B cell (primary cell): ENCODE data around the gene CCDC7. TPM values are rescaled to one million over a fixed set of nuclear protein-coding genes. Genes with fewer than 3 reads are reported as not detected.

Experiments used
- ATAC-seq: fragments of 200-7000 bp; cut with Tn5 transposase; one replicate; pipeline ENCODE4 v1.10.0; 2021; ENCODE audit warnings: low read depth, mild to moderate bottlenecking, moderate number of reproducible peaks, moderate library complexity
- CTCF ChIA-PET: fragments of 350-600 bp; sonication (Branson Sonifier 250); formaldehyde crosslinking; loops from one replicate; lab custom pipeline; 2021; ENCODE audit warnings: antibody characterized with exemption, inconsistent platforms; lab: Charles Lee
- POLR2A ChIA-PET: fragments of 350-600 bp; sonication (Branson Sonifier 250); formaldehyde crosslinking; loops from one replicate; lab custom pipeline; 2021; ENCODE audit warnings: antibody characterized with exemption; lab: Charles Lee
- DNase-seq: peaks from one replicate; pipeline ENCODE4 v3.0.0; 2013
- H2AFZ ChIP-seq: 2 replicates; pipeline ENCODE4 v1.6.1; 2012; ENCODE audit warnings: mild to moderate bottlenecking, low read depth, low read length; ENCODE audit not compliant: insufficient read depth, poor library complexity, severe bottlenecking
- H3K27ac ChIP-seq, 2 donors: 1 replicate in 1 of 2; 2 replicates in 1 of 2; pipeline ENCODE4 v1.5.1; 2012 to 2013; ENCODE audit warnings: low read length in 2 of 2, mild to moderate bottlenecking in 2 of 2, moderate library complexity in 1 of 2
- H3K27me3 ChIP-seq, 4 experiments: fragments of 200-600 bp in 1 of 4; sonication (generic) in 1 of 4; replicated peaks in 1 of 4; 1 replicate in 2 of 4; 2 replicates in 2 of 4; pipeline versions ENCODE4 v1.6.1 to v1.7.0; 2013 to 2016; ENCODE audit warnings: low read length in 3 of 4, mild to moderate bottlenecking in 2 of 4, mixed read lengths in 1 of 4, moderate library complexity in 1 of 4; ENCODE audit not compliant: insufficient read depth in 4 of 4, control insufficient read depth in 3 of 4; ENCODE audit errors: control extremely low read depth in 1 of 4
- H3K36me3 ChIP-seq, 2 experiments: replicated peaks in 1 of 2; 1 replicate in 1 of 2; 2 replicates in 1 of 2; pipeline versions ENCODE4 v1.6.1 to v1.7.1; 2013; ENCODE audit warnings: low read length in 1 of 2; ENCODE audit not compliant: insufficient read depth in 2 of 2, control insufficient read depth in 1 of 2; ENCODE audit errors: control extremely low read depth in 1 of 2, extremely low read depth in 1 of 2
- H3K4me1 ChIP-seq, 2 donors: fragments of 200-600 bp in 1 of 2; sonication (generic) in 1 of 2; 1 replicate in 1 of 2; 2 replicates in 1 of 2; pipeline versions ENCODE4 v1.5.1 to v1.6.1; 2013 to 2017; ENCODE audit warnings: low read length in 2 of 2; ENCODE audit not compliant: control insufficient read depth in 2 of 2, insufficient read depth in 2 of 2
- H3K4me2 ChIP-seq: replicated peaks from 2 replicates; pipeline ENCODE3; 2012; ENCODE audit warnings: mild to moderate bottlenecking, low read depth, low read length; ENCODE audit not compliant: poor library complexity, severe bottlenecking
- H3K4me3 ChIP-seq, 5 experiments: fragments of 200-600 bp in 1 of 5; sonication (generic) in 1 of 5; 1 replicate in 3 of 5; 2 replicates in 2 of 5; pipeline versions ENCODE4 v1.5.1 to v1.7.0; 2011 to 2016; ENCODE audit warnings: low read length in 4 of 5, mild to moderate bottlenecking in 4 of 5, low read depth in 2 of 5, control low read depth in 1 of 5, moderate library complexity in 1 of 5; ENCODE audit not compliant: insufficient read depth in 1 of 5; ENCODE audit errors: control extremely low read depth in 1 of 5, extremely low read depth in 1 of 5
- H3K79me2 ChIP-seq: fragments of 200-600 bp; sonication (generic); one replicate; pipeline ENCODE4 v1.6.0; 2016; ENCODE audit warnings: low read length; ENCODE audit not compliant: control insufficient read depth, insufficient read depth
- H3K9ac ChIP-seq: fragments of 200-600 bp; sonication (generic); 2 replicates; pipeline ENCODE4 v1.6.1; 2017; ENCODE audit warnings: mild to moderate bottlenecking, low read length, moderate library complexity
- H3K9me3 ChIP-seq, 3 donors: one replicate each; pipeline versions ENCODE4 v1.6.1 to v1.7.1; 2013; ENCODE audit warnings: low read length in 2 of 3; ENCODE audit not compliant: control insufficient read depth in 2 of 3, insufficient read depth in 1 of 3; ENCODE audit errors: control extremely low read depth in 1 of 3
- H4K20me1 ChIP-seq: 2 replicates; pipeline ENCODE4 v1.6.0; 2012; ENCODE audit warnings: mild to moderate bottlenecking, low read length; ENCODE audit not compliant: insufficient read depth, control insufficient read depth, poor library complexity, severe bottlenecking
- H3K27ac Mint-ChIP-seq: one replicate; pipeline ENCODE4 v1.8.0; 2021; ENCODE audit warnings: mixed read lengths
- H3K27me3 Mint-ChIP-seq: one replicate; pipeline ENCODE4 v1.8.0; 2021; ENCODE audit warnings: mixed read lengths
- H3K4me1 Mint-ChIP-seq: one replicate; pipeline ENCODE4 v1.8.0; 2021; ENCODE audit warnings: mixed read lengths
- H3K4me3 Mint-ChIP-seq: one replicate; pipeline ENCODE4 v1.8.0; 2021; ENCODE audit warnings: mixed read lengths
- H3K9me3 Mint-ChIP-seq: one replicate; pipeline ENCODE4 v1.8.0; 2022; ENCODE audit warnings: mixed read lengths; ENCODE audit not compliant: insufficient read depth
- EZH2 ChIP-seq: IDR thresholded peaks from 2 replicates; pipeline ENCODE4 v1.6.1; 2012; ENCODE audit warnings: borderline replicate concordance, low read depth, mild to moderate bottlenecking, moderate library complexity, low read length; ENCODE audit not compliant: insufficient read depth, poor library complexity, severe bottlenecking
- WGBS: methylation state at CpG from one replicate; pipeline ENCODE4 v1.1.5; 2013; ENCODE audit warnings: missing lambda C conversion rate; ENCODE audit not compliant: insufficient coverage; 5-methylcytosine and 5-hydroxymethylcytosine counted together
- intact Hi-C: fragments of 100-400 bp; cut with micrococcal nuclease; formaldehyde crosslinking; loops from one replicate; pipeline ENCODE4 v1.10.0; 2022
- polyA plus RNA-seq: library from polyadenylated mRNA; depleted of rRNA; stranded (reverse); fragments of >200 nt; gene quantifications from 2 replicates; pipeline ENCODE4 v1.2.3, GENCODE V29; 2012
- total RNA-seq, 2 donors: library from RNA; stranded (reverse); fragments of 120-200 nt in 1 of 2; gene quantifications; 1 replicate in 1 of 2; 2 replicates in 1 of 2; pipeline versions ENCODE4 v1.2.3 to v1.2.4, GENCODE V29; 2013 to 2022
- TF ChIP-seq, protein P1 (sequence below): fragments of 200-600 bp; IDR thresholded peaks from one replicate; pipeline ENCODE4 v1.8.0; 2022; ENCODE audit warnings: antibody characterized with exemption, mild to moderate bottlenecking

The CCDC7 gene
- total and polyA plus RNA-seq, 2 donors (not counting 1 experiment from before 2014, with no cell fraction given), result 2.6 to 26.6 TPM

DNA sequence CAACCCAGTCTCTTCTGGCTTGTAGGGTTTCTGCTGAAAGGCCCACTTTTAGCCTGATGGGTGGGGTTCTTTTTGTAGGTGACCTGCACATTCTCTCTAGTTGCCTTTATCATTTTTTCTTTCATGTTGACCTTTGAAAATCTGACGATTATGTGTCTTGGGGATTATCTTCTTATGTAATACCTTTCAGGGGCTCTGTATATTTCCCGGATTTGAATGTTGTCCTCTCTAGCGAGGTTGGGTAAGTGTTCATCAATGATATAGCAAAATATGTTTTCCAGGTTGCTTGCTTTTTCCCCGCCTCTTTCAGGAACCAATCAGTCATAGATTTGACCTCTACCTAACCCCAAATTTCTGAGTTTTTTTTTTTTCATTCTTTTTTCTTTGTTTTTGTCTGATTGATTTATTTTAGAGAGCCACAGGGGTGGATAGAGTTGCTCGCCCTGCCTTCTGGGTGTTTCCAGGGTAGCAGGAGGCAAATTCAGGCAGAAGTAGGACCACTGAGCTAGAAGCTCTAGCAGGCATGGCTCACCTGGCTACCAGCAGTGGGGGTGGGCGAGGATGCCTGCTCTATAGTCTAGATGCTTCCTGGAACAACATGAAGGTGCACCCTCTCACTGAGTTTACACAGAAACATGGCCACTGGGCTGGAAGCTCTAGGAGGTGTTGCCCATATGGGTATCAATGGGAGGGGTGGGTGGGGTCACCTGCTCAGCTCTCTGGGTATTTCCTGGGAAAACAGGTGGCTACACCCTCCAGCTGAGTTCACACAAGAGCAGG is 94.9 kb downstream of the CCDC7 start:
- Histone ChIP-seq H2AFZ (no peak overlapping the region), H3K4me3 (no peak overlapping the region), H3K27ac (no peak overlapping the region), H3K36me3 (no peaks in the 10 kb centered on the region), H4K20me1 (no peaks in the 10 kb centered on the region), H3K9ac (no peak overlapping the region), H3K9me3 (peaks cover 0 to 1% (median 0%) of the 10 kb centered on the region in 3 donors), H3K27me3 (no peaks in the 10 kb centered on the region), H3K4me1 (no peaks in the 10 kb centered on the region), H3K79me2 (no peaks in the 10 kb centered on the region), H3K4me2 (no peak overlapping the region)
- ATAC-seq (no peak), DNase-seq (no peak)
- ChIA-PET POLR2A (no interaction called here), CTCF (no interaction called here)
- Mint-ChIP-seq H3K27me3 (no peaks in the 10 kb centered on the region), H3K4me1 (no peaks in the 10 kb centered on the region), H3K9me3 (no peaks in the 10 kb centered on the region), H3K27ac (no peak overlapping the region), H3K4me3 (no peak overlapping the region)
- no peak for TF ChIP-seq EZH2
- TF ChIP-seq, protein P1, sequence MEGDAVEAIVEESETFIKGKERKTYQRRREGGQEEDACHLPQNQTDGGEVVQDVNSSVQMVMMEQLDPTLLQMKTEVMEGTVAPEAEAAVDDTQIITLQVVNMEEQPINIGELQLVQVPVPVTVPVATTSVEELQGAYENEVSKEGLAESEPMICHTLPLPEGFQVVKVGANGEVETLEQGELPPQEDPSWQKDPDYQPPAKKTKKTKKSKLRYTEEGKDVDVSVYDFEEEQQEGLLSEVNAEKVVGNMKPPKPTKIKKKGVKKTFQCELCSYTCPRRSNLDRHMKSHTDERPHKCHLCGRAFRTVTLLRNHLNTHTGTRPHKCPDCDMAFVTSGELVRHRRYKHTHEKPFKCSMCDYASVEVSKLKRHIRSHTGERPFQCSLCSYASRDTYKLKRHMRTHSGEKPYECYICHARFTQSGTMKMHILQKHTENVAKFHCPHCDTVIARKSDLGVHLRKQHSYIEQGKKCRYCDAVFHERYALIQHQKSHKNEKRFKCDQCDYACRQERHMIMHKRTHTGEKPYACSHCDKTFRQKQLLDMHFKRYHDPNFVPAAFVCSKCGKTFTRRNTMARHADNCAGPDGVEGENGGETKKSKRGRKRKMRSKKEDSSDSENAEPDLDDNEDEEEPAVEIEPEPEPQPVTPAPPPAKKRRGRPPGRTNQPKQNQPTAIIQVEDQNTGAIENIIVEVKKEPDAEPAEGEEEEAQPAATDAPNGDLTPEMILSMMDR, result no peak
- intact Hi-C loops, result no loop called here
- 93% methylated on average over 4 of the region's 6 CpGs for WGBS

DNA sequence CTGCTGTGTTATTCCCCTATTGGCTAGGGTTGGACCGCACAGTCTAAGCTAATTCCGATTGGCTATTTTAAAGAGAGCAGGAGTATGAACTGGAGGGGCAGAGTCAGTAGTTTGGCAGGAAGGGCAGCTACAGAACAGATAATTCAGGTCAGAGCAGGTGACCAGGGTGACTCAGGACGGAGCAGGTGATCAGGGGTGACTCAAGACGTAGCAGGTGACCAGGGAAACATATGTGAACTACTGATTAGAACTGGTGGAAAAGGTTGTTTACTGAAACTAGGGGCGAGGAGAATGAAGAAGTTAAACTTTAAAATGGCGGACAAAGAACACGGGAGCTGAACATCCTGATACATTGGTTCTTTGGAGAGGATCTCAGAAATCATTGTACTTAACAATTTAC is 102.3 kb downstream of the CCDC7 start:
- no peaks in the 10 kb centered on the region for H3K27me3 Mint-ChIP-seq
- H3K9me3 Mint-ChIP-seq, result peaks cover 14% of the 10 kb centered on the region
- ATAC-seq (no peak), DNase-seq (no peak)
- Histone ChIP-seq H3K9ac (no peak overlapping the region), H3K27me3 (no peaks in the 10 kb centered on the region), H3K4me2 (no peak overlapping the region), H3K27ac (no peak overlapping the region), H2AFZ (no peak overlapping the region), H3K4me3 (no peak overlapping the region), H3K9me3 (peaks cover 0 to 3% (median 0%) of the 10 kb centered on the region in 3 donors), H4K20me1 (no peaks in the 10 kb centered on the region), H3K36me3 (no peaks in the 10 kb centered on the region), H3K4me1 (no peaks in the 10 kb centered on the region), H3K79me2 (no peaks in the 10 kb centered on the region)
- TF ChIP-seq, protein P1, result no peak
- TF ChIP-seq EZH2, result no peak
- H3K27ac Mint-ChIP-seq, result no peak overlapping the region
- H3K4me3 Mint-ChIP-seq, result no peak overlapping the region
- POLR2A ChIA-PET, result no interaction called here
- 96% methylated on average over 5 of the region's 7 CpGs for WGBS
- intact Hi-C loops, result no loop called here
- H3K4me1 Mint-ChIP-seq, result no peaks in the 10 kb centered on the region
- CTCF ChIA-PET, result no interaction called here
